HG02642 (cell line): ENCODE results near the gene MPRIP.

Source experiments
- ATAC-seq: cut with Tn5 transposase; IDR thresholded peaks from one replicate; pipeline ENCODE4 v1.9.1; 2021; ENCODE audit warnings: mild to moderate bottlenecking; ENCODE audit not compliant: unreplicated experiment, poor library complexity

Gene MPRIP

DNA sequence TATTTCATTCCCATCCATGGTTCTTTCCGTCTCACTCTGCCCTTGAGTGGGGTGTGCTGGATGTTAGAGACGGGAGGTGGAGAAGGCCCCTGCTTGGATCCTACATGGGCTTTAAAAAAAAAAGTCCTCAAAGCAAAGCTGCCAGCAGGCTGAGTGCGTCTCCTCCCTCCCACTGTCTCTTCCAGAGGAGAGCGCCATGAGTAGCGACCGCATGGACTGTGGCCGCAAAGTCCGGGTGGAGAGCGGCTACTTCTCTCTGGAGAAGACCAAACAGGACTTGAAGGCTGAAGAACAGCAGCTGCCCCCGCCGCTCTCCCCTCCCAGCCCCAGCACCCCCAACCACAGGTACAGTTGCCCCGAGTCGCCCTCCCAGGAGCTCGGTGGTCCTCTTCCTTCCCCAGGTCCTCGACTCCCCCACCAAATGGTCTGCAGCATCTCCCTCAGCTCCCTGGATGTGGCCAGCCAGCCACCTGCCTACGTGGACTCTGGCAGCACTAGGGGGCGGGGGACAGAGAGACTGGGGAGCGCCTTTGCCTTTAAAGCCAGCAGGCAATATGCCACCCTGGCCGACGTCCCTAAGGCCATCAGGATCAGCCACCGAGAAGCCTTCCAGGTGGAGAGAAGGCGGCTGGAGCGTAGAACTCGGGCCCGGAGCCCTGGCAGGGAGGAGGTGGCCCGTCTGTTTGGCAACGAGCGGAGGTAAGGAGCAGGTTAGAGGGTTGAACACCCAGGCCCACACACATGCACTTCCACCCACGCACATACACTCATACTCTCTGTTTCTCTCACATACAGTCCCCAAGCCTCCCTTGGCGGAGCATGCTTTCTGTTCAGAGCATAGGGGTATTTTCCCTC, 95.7 kb downstream of the MPRIP start:
- no peak for ATAC-seq

DNA sequence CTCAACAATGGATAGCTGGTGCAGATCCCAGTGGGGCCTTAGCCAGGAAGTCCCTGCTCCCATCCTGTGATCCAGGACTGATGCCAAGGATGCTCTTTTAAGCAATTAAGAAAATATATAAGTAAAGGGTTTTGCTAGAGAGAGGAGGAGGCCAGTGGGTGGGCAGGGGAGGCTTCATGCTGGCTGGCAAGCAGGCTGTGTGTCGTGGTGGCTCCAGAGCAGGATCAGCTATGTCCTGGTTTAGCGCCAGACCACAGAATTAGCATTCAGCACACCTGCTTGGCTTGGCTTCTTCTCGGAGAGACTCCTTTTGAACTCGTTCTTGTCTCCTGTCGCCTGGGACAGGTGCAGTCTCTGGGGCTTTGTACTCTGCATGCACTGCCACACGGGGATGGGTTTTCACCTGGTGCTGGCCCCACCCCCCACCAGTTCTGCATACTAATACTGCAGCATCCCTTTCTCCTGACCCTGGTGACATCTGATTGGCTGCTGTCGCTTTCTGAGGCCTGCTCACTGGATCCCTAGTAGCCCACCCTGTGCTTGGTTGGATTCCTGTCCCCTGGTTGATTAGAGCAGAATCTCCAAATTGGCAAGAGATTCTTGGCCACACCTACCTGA, 97.8 kb downstream of the MPRIP start:
- no peak for ATAC-seq

DNA sequence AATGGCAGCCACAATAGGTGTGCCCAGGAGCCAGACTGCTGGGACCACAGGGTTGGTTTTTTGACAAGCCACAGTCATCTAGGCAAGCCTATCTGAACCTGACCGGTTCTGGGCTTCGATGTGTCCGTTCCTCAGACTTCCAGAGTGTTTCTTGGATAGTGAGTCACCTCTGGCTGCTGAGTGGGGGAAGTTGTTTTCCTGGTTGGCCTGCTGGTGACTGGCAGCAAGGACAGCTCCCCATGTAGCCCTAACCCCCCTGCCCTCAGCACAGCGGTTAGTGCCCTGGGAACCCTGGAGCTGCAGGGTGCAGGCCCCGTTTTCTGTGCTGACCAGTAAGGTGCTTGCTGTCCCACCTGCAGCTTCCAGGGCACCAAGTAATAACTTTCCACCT, 98.3 kb downstream of the MPRIP start:
- ATAC-seq = no peak

DNA sequence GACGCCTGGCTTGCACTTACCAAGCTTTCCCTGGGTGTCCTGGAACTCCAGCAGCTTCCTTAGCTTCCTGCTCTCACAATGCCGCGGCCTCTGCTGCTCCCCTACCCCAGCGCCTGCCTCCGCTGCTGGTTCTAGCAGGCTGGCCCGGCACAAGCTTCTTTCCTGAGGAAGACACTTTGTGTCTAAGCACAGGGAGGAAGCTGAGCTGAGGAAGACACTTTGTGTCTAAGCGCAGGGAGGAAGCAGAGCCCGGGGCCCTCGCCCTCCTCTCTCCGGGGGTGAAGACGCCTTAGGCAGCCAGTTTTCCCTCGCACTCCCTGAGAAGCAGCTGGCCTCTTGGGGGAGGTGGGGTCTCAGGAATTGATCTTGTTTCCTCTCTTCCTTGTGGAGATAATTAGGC, 99.0 kb downstream of the MPRIP start:
- no peak for ATAC-seq

DNA sequence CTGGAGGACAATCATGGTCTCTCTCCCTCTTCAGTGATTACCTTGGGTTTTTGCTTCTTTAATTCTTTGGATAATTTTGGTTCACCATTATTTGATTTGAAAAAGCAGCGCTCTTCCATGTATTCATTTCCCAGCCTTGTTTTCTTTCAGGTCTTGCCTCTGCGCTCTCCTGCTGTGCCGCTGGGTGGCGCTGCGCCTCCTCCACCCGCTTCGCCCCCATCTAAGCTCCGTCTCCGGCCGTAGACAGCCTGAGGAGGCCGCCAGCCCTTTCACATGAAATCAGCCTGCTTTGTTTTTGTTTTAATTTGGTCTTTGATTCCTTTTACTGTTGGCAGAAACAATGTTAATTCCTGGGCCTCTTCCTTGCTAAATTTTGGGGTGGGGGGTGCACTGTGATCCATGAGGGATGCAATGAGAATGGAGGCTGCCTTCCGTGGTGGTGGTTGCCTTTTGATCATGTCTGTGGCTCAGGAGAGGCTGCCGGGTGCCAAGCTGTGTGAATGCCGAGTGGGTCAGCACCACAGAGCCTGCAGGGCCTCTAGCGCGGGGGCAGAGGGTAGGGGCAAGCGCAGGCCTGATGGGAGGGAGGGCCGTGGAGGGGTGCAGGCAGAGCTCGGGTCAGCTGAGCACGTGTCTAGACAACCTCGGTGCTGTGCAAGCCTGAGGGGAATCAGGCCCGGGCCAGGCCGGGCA, 99.7 kb downstream of the MPRIP start:
- no peak for ATAC-seq

DNA sequence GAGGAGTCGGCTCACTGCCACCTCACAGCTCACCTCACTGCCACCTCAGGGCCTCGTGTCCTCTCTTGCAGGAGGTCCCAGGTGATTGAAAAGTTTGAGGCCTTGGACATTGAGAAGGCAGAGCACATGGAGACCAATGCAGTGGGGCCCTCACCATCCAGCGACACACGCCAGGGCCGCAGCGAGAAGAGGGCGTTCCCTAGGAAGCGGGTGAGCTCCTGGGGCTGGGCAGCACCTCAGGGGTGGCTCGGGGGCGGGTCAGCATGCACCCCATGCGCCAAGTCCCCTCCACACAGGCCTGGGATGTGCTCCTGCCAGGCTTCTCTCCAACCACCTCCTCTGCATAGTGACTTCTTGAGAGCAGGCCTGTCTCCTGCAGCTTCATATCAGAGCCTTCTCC, 100.3 kb downstream of the MPRIP start:
- ATAC-seq = no peak

DNA sequence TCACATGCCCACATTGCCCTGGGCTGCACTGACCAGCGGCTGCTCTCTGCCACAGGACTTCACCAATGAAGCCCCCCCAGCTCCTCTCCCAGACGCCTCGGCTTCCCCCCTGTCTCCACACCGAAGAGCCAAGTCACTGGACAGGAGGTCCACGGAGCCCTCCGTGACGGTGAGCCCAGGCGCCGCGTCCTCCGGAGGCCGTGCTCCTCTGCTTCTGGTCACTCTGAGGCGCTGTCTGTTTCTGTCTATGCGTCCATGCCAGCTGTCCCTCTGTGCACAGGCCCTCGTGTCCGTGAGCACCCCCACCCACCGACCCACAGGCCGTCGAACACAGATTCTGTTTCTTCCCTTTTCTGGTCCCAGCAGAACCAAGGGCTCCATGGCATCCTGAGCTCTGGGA, 101.2 kb downstream of the MPRIP start:
- ATAC-seq = no peak

DNA sequence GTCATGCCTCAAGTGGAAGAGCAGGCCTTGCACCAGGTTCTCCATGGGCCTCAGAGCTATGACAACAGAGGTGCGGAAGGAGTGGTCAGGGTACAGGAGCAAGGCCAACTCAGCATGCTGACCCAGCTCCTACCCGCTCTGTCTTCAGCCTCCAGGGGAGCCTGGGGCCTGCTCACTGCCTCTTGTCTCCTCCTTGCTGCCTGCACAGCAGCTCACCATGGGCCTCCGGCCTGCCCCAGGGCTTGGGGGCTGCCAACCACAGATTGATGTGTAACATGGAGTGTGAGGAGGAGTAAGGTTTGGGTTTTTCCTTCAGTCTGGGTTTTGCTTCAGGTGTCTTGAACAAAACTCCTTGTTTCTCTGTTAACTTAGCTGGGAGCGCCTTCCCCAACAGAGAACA, 101.8 kb downstream of the MPRIP start:
- ATAC-seq = no peak

DNA sequence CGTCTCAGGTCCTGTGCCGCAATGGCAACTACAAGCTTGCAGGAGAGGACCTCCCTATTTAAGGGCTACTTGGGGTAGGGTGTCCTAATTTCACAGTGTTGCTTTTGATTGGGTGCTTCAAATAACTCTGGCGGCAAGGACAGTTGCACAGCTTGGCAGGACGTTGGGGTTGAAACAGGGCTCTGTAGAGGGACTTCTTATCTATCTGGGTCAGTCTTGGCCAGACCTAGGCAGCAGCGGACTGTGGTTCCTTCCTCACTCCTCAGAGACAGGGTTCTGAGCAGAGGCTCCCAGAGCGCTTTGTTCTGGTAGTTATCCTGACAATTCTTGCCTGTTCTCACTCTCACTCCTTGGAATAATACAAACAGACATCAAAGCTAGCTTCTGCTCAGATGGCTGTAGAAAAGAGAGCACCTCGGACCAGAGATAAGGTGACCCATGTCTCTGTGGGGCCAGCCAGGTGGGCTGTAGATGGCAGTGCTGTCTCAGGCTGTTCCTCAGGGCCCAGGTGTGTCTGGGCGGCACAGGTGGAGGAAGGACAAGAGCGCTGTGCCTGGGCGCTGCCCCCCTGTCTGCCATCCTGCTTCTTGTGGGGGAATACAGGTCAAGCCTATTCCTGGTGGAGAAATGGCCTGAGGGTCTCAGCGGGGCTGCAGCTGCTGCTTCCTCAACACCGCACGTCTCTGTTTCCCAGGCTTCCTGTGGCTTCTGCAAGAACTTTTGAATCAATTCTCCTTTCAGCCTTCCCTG, 102.8 kb downstream of the MPRIP start:
- no peak for ATAC-seq

DNA sequence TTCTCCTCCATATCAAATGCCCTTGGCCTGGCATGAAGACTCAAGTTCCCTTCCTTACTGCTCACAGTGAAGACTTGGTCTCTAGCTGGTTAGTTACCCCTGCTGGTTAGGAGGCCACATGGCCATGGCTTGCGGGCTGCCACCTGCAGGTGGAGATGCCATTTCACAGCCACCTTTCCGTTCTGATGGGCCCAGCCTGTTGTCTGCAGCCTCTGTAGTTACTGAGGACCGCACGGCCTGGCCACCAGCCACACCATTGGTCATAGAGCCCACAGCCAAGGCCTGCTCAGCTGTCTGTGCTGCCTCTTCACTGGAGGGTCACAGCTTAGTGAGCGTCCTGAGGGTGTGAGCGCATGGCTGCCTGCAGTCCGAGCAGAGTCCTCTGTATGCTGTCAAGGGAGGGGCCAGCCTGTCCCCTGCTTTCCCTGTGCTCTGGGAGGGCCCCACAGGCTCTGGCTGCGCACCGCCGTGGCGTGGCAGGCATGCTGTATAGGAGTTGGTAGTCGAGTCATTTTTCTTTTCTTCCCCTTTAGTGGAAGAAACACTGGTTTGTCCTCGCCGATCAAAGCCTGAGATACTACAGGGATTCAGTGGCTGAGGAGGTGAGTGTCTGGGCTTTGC, 104.6 kb downstream of the MPRIP start:
- ATAC-seq = no peak

DNA sequence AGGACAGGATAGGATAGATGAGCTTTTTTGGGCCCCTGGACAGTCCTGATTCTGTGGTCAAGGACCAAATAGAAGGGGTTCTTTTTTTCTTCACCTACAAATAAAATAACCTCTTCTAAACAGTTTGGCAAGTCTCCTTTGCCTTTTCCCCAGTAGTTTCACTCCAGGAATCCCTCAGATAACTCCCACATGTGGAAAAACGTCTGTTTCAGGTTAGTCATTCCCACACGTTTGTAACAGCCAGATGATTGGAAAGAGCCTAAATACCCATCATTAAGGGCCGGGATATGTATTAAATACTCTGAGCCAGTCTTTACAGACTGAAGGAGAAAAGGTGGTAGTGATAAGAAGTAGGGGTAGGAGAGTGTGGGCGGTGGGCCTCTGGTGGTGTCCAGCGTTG, 105.6 kb downstream of the MPRIP start:
- ATAC-seq = no peak

DNA sequence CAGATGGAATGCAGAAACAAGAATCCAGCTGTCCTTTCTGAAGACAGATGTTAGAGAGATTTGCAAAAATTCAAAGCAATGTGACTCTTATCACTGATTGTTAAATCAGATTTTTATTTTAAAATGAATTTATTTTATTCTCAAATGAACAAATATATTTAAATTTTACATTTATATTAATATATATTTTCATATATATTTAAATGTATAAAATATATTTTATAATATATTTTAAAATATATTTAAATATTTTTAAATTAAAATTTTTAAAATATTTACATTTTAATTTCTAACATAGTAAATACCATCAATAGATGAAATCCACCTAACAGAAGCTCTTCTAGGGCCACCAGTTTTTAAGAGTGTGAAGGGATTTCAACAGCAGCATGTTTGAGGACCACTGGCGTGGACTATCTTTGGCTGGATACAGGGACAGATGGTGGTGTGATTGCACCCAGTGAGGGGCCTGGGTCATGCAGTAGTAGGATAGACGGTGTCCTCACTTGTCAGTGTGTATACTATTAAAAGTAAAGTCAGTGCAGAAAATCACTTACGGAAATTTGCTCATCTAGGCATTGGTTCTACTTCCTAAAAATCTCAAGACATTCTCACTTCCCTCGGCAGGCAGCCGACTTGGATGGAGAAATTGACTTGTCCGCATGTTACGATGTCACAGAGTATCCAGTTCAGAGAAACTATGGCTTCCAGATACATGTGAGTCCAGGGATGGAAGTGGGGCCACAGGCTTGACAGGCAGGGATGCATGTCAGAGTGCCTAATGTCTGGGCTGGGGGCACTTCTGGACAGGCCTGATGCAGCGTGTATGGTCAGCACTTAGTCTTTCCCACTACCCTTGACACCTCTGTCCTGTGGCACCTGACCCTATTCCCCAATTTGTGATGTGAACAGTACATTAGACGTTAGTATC, 107.5 kb downstream of the MPRIP start:
- ATAC-seq = no peak

DNA sequence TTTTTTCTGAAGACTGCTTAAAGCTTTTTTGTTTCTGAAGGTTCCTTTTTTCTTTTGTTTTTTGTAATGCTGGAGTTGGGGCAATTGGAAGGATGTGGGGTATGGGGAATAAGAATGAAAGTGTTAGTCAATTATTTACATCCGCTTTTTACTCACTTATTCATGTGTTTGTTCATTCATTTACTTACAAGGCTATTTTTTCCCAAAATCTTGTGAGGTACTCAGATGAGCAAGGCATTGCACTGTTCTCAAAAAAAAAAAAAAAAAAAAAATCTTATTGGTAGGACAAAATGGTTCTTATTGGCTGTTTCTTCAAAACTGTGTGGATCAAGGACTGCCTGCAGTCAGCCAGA, 108.2 kb downstream of the MPRIP start:
- no peak for ATAC-seq

DNA sequence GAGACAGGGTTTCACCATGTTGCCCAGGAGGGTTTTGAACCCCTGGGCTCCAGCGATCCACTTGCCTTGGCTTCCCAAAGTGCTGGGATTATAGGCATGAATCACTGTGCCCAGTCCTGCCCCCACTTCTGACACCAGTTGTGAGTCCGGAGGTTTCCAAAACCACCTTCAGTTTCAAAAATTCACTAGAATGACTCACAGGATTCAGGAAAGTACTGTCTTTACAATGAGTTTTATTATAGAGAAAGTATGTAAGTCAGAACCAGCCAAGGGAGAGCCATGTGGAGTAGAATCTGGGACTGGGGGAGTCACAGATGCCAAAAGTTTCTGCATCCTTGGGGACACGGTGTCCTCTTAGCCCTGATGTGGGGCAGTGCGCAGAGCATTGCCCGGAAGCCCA, 108.8 kb downstream of the MPRIP start:
- no peak for ATAC-seq

DNA sequence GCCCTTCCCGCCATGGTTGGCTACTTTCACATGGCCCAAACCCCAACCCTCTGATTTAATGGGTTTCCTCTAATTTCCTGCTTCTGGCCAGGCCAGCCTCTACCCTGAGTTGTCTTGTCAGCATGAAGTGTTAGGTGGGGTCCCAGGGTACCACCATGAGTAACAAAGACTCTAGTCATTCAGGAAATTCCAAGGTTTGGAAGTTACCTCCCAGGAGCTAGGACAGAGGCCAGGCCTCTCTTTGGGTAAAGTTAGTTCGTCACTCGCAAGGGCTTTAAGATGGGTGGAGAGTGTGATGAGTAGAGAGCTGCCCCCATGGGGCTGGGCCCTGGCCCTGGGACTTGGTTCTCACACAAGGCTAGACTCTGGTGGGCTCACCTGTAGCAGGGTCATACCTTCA, 109.3 kb downstream of the MPRIP start:
- ATAC-seq = no peak

DNA sequence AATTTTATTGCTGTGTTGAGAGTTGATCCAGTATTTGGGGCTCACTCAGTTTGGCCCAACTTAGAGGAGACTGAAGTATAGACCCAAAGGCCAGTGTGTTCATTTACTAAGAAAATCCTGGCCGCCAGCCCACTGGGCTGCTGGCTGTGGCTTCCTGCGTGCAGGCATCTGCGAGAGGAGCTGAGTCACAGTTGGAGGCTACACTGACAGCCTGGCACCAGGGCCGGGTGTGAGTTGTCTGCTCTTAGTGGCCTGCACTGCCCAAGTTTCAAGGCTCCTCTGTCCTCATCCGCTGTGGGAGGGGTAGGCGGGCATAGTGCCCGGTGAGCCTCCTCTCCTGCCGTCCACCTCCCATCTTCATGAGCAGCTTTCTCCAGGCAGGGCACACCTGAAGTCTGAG, 109.7 kb downstream of the MPRIP start:
- no peak for ATAC-seq

DNA sequence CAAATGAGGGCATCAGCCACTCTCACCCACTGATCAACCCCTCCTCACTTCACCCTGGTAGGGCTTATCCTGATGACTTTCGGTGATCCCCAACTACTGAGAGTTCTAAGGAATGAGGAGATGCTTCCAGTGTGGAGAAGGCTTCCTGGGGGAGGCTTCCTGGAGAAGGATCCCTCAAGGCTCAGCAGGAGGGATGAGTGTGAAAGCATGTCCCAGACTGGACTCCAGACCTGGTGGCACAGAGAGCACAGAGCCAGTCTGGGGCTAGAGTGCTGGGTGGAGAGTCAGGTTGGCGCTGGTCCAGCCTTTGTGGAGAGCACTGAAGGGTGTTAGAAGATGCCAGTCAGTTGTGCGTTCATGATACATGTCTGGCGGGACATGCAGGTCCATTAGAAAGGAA, 110.1 kb downstream of the MPRIP start:
- no peak for ATAC-seq

DNA sequence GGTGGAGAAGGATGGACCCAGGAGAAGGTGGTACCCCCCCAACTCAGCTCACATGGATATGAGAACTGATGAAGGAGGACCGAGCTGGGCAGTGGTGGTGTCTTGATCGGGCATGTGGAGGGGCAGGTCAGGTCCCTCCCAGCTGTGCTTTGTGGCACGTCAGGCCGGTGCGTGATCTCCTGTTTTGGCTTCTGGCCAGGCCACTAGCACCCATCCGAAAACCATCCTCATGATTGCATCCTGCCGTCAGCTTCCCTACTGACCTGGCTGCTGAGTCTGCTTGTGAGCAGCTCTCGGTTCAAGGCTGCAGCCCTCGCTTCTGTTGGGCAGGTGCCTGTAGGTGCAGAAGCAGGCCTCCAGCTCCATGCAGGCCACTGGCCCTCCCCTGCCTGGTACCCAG, 110.8 kb downstream of the MPRIP start:
- ATAC-seq = no peak

DNA sequence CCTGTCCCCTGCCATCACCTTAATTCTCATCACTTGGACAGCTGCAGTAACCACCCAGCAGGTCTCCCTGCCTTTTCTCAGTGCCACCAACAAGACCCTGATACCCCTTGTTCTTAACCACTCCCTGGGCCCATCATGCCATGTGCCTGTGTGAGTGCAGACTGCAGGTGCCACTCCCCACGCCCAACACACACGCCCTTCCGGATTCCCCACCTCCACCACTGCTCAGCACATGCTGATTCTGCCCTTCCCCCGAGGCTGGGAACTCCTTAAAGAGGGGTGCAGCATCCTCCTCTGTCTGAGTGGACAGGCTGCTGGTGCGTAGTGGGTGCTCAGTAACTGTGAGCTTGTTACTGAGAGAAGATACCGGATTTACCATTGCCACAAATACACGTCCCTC, 111.5 kb downstream of the MPRIP start:
- no peak for ATAC-seq
